ENCODE measurements around the gene PTPRM.

- TF ChIP-seq TCF4 (CRISPR knock-in tag; IDR thresholded peaks at IDR 0.05; ENCODE audit: borderline replicate concordance): no peak
- no peak for TF ChIP-seq SNAI2 (CRISPR knock-in tag; IDR thresholded peaks at IDR 0.05)
Observed at GRCh38 chr18:7822435-7823331, 255.6 kb downstream of the PTPRM start.

All from SK-N-SH treated with all-trans-retinoic acid at 6 μM for 48 hours (cell line).